Hindlimb muscle (tissue), 1 donor: ENCODE data around the gene GFRA1. TPM values are rescaled to one million over a fixed set of nuclear protein-coding genes. Genes with fewer than 3 reads are reported as not detected.

Experiments used
- DNase-seq: peaks from one replicate; pipeline ENCODE4 v3.0.0-alpha.2; 2013
- polyA plus RNA-seq: library from polyadenylated mRNA; unstranded; fragments of 120-200 nt; gene quantifications from one replicate; pipeline ENCODE4 v1.2.1, GENCODE V29; 2013; ENCODE audit not compliant: insufficient read length

The GFRA1 gene
- polyA plus RNA-seq, 1 donor, result 33.4 TPM

DNA sequence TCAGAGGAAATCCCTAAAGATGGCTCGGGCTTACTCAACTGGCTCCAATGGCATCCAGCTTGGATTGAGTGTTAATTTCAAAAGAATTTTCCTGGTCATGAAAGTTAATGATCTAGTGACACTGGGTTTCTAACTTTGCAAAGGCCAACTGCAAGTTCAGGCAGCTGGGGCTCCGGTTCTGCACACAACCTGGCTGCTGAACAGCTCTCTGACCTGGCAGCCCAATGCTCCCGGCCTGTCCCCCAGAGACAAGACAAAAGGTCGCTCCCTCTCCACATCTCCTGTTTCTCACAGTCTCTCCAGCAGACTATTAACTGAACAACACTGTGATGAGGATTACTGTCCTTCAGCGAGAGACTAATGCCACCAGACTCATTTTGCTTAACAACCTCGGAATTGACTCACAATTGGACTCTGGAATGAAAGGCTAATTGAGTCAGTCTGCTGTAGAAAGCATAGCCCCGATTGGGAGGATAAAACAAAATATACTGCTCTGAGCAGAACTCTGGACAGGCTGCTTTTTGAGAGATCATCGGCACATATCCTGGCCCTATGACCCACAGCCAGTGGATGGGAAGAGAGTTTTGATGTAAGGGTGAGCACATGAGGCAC is 174.5 kb downstream of the GFRA1 start:
- DNase-seq, result no peak

DNA sequence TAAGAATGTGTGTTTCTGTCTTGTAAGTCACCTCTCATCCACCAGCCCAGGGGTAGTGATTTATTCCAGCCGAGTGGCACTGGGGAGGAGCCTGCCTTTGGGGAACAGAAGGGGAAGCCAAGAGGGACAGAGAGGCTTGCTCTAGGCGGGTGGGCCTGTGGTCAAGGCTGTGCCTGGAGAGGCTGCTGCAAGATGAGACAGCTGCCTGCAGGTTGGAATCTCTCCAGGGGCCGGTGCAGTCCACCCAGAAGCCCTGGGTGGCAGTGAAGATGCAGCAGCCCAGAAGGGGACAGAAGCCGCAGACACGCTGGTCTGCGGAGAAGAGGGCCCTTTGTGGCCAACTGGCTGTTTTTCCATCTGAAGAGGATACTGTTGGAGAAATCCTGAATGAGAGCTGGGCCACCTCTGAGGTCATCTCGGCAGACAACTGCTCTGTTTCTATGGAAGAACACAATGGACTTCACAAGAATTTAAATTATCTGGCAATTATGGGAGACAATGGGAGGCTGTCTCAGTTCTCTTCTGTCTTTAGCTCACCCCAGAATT is 175.7 kb downstream of the GFRA1 start:
- no peak for DNase-seq

DNA sequence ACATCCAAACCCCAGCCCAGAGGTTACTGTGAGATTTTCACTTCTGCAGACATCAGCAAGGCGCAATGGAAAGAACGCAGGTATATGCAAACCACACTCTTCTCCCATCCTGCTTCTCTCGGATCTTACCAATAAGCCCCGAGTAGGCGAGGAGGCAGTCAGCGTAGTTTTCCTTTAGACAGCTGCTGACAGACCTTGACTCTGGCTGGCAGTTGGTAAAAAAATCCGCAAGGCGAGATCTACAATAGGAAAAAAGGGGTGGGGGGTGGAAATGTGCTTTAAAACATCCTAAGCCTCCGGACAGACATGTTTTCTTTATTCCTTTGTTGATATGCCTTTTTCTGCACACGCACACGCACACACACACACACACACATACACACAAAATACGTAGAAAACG is 176.5 kb downstream of the GFRA1 start:
- no peak for DNase-seq

GRCh38 chr10:116094356-116094755 is 178.7 kb downstream of the GFRA1 start:
- no peak for DNase-seq

- DNase-seq, result no peak
Measured at GRCh38 chr10:116093031-116093430, 180.0 kb downstream of the GFRA1 start.

DNA sequence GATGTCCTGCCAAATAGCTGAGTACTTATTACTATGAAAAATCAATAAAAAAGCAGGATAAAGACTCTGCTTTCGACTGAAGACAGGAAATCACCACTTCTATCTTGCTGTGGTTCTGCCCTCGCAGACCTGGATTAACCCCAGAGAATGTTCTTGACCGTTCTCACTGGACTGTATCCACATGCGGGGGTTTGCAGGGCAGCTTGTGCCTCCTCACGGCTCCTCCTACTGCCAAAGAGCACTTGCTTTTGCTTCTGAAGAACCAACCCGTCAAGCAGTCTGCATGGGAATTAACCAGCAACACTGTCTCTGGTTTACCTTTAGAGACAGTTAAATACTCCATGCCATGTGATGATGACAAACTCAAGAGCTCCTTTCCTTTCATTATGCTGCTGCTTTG is 184.0 kb downstream of the GFRA1 start:
- no peak for DNase-seq

GRCh38 chr10:116085323-116085722 is 187.7 kb downstream of the GFRA1 start:
- DNase-seq, result no peak

DNA sequence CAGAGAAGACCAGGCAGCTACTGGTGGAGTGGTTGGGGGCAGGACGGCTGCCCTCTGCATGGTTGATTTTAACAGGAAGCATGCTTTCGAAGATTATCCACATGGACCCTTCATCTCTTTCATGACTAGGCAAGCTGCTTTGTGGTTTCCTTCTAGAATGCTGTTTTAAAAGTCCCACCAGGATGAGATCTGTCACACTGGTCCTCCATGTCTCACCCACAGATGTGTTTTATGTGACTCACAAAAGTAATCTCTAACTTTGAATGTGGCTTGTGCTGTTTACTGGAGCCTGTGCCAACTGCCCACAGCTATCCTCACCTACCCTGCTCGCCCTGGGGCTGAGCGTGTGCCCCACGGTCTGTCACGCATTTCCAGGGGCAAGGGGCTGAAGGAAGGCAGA is 188.8 kb downstream of the GFRA1 start:
- no peak for DNase-seq

DNA sequence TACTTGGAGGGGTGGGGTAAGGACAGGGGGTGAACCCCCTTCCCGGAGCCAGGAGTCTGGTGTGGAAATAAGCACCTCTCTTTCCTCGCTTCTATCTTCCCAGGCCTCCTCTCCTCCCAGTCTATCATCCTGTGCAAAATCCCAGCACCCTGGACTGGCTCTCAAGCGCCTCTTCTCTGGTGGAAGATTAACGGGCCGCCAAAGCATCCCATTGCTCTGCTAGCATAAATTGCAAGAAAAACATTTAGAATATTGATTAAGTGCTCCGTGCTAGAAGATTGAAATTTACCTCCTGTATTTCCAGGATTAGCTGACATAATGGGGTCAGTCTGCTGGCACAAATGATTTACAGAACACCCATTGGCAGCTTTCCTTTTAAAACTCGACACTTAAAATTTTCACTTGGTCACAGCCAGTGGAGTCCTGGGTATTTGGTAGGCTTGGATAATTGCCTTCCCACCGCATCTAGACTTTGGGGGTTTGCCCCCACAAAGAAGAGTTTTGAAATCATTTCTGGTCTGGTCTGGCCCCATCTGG is 189.7 kb downstream of the GFRA1 start:
- no peak for DNase-seq

DNA sequence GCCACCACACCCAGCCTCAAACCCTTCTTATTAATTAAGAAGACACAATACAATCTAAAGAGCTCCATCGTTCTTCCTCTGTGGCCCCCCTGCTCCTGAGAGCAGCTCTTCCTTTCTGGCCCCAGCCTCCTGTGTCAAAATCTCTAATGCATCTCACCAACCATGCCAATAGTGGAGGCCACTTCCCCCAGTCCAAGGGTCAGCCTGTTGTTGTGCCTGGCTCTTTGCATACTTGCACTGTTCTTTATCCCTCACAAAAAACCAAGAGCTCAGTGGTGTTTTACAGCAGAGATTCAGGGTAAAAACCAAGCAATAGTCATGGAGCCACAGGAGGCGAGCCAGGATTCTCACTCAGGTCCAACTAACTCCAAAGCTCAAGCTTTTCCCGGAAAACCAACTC is 190.2 kb downstream of the GFRA1 start:
- DNase-seq, result no peak

DNA sequence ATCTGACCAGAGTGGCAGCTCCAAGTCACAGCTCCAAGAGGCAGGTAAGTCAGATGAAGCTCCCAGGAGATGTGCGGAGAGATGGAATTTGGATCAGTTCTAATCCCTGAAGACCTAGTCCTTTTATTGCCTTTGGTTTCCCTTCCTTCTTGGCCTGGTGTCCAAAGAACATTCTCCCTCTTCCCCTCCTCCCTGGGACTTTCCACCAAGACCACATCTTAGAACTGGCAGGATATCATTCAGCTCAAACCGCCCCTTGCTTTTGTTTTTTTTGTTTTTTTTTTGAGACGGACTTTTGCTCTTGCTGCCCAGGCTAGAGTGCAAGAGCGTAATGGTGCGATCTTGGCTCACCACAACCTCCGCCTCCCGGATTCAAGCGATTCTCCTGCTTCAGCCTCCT is 190.8 kb downstream of the GFRA1 start:
- DNase-seq, result no peak

DNA sequence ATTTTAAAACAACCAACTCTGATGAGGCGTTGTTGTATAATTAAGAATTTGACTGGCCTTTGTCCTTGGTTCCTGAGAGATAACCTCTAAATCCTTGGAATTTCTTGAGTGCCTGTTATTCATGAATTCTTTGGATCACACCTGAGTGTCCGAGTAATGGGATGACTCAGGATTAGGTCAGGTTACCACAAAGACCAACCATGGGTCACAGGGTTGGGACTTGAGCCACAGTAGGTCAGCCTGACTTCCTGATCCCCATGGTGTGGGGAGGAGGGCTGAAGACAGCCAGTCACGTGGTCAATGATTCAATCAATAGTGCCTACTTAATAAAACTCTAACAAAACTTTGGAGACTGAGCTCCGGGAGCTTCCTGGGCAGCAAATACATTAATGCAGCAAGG is 192.5 kb downstream of the GFRA1 start:
- DNase-seq, result no peak

- DNase-seq, result no peak
Measured at GRCh38 chr10:116079355-116079754, 193.7 kb downstream of the GFRA1 start.

DNA sequence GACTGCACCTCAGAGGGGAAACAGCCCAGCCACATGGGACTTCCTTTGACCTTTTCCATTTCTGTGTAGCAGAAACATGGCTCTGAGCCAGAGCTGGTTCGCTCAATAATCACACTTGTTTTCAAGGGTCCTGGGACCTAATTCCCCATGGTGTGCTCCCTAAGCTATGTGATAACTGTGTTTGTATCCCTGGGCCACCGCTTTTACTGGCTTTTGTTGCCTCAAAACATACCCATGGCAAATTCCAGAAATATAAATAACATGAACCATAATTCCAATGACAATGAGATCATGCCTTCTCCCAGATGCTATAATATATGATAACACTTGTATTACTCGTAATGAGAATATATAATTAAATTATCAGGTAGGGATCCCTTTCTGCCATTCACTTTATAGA is 196.4 kb downstream of the GFRA1 start:
- no peak for DNase-seq

- DNase-seq, result no peak
Measured at GRCh38 chr10:116073510-116073909, 199.5 kb downstream of the GFRA1 start.

DNA sequence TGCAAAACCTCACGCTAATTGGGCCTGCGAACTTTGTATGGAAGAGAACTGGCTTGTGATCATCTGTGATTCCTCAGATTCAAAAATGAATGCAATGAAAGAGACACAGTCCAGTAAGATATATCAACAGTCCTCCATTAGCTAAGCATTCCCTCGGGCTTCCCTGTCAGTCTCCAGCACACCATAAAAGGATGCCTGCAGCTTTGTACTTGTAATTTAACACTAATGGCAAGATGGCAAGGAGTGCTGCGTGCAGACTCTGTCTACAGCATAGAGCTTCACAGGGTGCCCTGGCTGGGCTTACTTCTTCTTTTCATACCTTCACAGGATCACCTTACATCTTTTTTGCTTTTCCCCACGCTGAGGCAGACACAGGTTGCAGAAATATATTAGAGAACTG is 200.0 kb downstream of the GFRA1 start:
- no peak for DNase-seq

DNA sequence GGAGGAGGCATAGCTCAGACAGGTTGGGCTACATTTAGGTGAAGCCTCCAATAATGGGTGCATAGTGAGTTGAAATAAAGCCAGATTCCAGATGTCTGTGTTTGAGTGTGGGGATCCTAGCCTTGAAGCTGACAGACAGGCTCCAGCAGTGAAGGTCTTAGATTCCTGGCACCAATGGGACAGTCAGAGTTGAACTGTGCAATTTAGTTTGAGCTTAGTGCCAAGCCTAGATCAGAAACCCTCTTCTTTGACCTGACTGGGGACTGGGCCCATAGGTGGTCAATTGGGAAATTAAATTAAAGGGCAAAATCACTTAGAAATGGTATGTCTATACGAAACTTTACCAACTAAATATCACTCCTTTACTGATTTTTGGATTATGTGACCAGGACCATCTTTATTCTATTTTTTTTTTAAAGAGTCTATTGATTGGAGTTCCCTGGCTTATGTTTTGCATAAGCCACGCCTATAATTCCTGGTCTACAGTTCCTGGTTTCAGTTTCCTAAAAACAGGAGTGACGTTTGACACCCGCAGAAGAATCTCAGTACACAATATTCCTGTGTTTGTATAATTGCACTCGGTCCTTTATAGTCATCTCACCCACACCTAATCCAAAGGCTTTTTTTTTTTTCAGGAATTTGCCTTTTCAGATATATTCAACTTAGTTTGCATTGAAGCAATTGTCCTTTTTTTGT is 201.4 kb downstream of the GFRA1 start:
- DNase-seq, result no peak

- DNase-seq, result no peak
Measured at GRCh38 chr10:116070743-116071320, 202.2 kb downstream of the GFRA1 start.

GRCh38 chr10:116069856-116070255 is 203.2 kb downstream of the GFRA1 start:
- DNase-seq, result no peak

DNA sequence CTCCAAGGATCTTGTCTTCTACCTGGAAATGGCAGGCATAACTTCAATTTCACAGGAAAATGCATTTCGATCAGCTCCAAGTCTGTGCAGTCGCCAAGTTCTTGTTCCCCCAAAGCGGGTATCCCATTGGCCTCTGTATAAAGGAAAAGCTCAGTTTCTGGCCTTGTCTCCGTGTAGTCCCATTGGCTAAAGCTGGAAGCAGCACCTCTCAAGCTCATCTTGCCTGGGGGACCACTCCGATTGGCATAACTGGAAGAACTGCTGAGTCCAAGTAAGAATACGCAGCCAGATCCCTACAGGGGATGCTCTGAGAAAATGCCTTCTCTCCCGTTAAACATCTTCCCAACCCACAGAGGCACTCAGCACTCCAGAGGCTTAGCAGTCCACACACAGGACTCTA is 205.2 kb downstream of the GFRA1 start:
- DNase-seq, result no peak

- no peak for DNase-seq
Measured at GRCh38 chr10:116063107-116063506, 209.9 kb downstream of the GFRA1 start.

DNA sequence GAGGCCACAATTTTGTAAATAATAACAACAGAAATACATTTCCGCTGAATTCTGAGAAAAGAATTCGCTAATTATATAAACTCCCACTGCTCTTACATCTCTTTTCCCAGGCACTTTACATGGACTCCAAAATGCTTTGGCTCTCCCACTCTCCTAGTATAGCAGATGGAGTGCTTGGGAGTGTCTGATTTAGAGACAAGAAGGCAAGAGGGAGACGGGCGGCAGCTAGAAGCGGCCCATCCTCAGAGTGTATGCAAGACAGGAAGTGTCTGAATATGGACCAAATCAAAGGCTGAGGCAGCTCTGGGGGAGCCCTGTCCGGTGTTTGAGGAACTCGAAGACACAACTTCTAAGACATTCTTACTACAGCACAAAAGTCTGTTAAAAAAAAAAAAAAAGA is 212.1 kb downstream of the GFRA1 start:
- no peak for DNase-seq

DNA sequence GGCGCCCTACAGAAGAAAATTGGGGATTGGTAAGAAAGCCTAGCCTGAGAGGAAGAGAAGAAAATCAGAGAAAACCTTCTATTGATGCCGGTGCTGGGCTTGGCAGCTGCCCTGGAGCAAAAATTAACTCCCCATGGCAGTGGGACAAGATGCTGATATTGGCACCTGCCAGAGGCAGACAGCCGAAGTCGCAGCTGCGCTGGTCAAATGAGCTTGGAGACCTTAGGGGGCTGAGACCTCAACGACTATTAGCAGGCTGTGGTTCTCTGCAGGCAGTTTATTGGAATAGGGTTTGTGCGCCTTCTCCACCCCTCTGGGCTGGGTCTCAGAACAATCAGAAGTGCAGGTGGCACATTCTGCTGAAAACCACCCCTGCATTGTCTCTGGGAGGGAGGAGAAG is 213.7 kb downstream of the GFRA1 start:
- no peak for DNase-seq
